Heart right ventricle (tissue), 16 donors: ENCODE data around the gene TGFB2. TPM values are rescaled to one million over a fixed set of nuclear protein-coding genes. Genes with fewer than 3 reads are reported as not detected.
A peak's percentile ranks its signal among the peaks of the same experiment; 100 is the strongest.

ENCODE experiments used
- ATAC-seq, 8 donors: fragments of 200-7000 bp; cut with Tn5 transposase; one replicate each; pipeline ENCODE4 v1.9.1; 2020; ENCODE audit warnings: mild to moderate bottlenecking in 8 of 8, moderate library complexity in 8 of 8, moderate number of reproducible peaks in 1 of 8
- DNase-seq, 2 donors: peaks; one replicate each; pipeline ENCODE4 v3.0.0-alpha.2; 2020
- H3K27ac ChIP-seq, 10 donors: fragments of 200-600 bp; sonication (generic) in 2 of 10; one replicate each; pipeline versions ENCODE4 v1.5.0 to v1.8.0; 2020 to 2022; ENCODE audit warnings: mild to moderate bottlenecking in 3 of 10
- H3K27me3 ChIP-seq, 7 donors: fragments of 200-600 bp; one replicate each; pipeline ENCODE4 v1.8.0; 2021 to 2022; ENCODE audit warnings: mild to moderate bottlenecking in 2 of 7
- H3K36me3 ChIP-seq, 9 donors: fragments of 200-600 bp; sonication (generic) in 1 of 9; one replicate each; pipeline versions ENCODE4 v1.5.0 to v1.8.0; 2020 to 2022; ENCODE audit warnings: mild to moderate bottlenecking in 2 of 9
- H3K4me1 ChIP-seq, 9 donors: fragments of 200-600 bp; sonication (generic) in 1 of 9; one replicate each; pipeline versions ENCODE4 v1.5.0 to v1.8.0; 2020 to 2022; ENCODE audit warnings: mild to moderate bottlenecking in 4 of 9
- H3K4me3 ChIP-seq, 10 donors: fragments of 200-600 bp; sonication (generic) in 2 of 10; one replicate each; pipeline versions ENCODE4 v1.5.0 to v1.8.0; 2020 to 2022; ENCODE audit warnings: mild to moderate bottlenecking in 7 of 10, moderate library complexity in 2 of 10
- H3K9me3 ChIP-seq, 11 donors: fragments of 200-600 bp in 10 of 11; sonication (generic) in 2 of 11; one replicate each; pipeline versions ENCODE4 v1.5.0 to v1.8.0; 2013 to 2022; ENCODE audit warnings: mild to moderate bottlenecking in 2 of 11, control low read depth in 1 of 11, moderate library complexity in 1 of 11
- WGBS, 2 donors: extraction: QIAGEN DNeasy Blood & Tissue Kit; methylation state at CpG; one replicate each; pipeline ENCODE4 v1.1.7; 2013; ENCODE audit warnings: inconsistent platforms in 1 of 2; 5-methylcytosine and 5-hydroxymethylcytosine counted together
- intact Hi-C, 10 donors: fragments of 100-400 bp; cut with DNase I; formaldehyde crosslinking; loops; one replicate each; pipeline versions ENCODE4 v1.11.1 to v1.14.2; 2022
- polyA plus RNA-seq, 2 donors: library from polyadenylated mRNA; stranded (reverse); fragments of 200-250 nt; gene quantifications; one replicate each; pipeline ENCODE4 v1.2.3, GENCODE V29; 2013
- total RNA-seq, 10 donors: library from RNA; stranded (reverse); fragmentation: NEBNext Ultra II Directional in 3 of 10; extraction: Animal tissue kit (Norgen Biotek cat#: 25700) in 3 of 10; gene quantifications; one replicate each; pipeline versions ENCODE4 v1.2.1 to v1.2.4, GENCODE V29; 2021 to 2023
- TF ChIP-seq, protein P1 (sequence below), 9 donors: fragments of 200-600 bp; sonication (generic) in 2 of 9; IDR thresholded peaks; one replicate each; pipeline versions ENCODE4 v1.5.0 to v1.8.0; 2021 to 2022; ENCODE audit warnings: antibody characterized with exemption in 9 of 9, mild to moderate bottlenecking in 5 of 9, moderate library complexity in 1 of 9
- donor health status: Arrhythmogenic right ventricular cardiomyopathy.
- donor health status: ischemic (EF 13 %, LVEDD 7.1; RV severe dilation, severe dysfunction).
- donor health status: healthy with polysubstance abuse.
- donor health status: DM: no; HTN: yes; CAD: no.
- donor health status: DM: no; HTN: no; CAD: no.
- donor health status: ischemic (EF 25% LVEDD 6.9; RV normal size, moderate dysfunction).
- donor health status: ischemic (EF 25% LVEDD 5.7; RV mildly dilated, moderate dysfunction).
- donor health status: healthy.
- donor health status: DM: yes; HTN: yes; CAD: no.
- donor health status: Ischemic cardiomyopathy.
- donor health status: ischemic (EF 35%, LVEDD 5.7; RV mildly dilated, moderate dysfunction).
- donor health status: nonischemic (EF 11% LVEDD 7.7; RV severe dilation, severe dysfunction).
- donor health status: DM: yes; HTN: yes; CAD: no.
- donor health status: PGD.
- donor health status: ischemic (EF 29% LVEDD 5.4; RV normal size, mild dysfunction).
- donor health status: nonischemic (EF 23%, LVEDD 6.1; RV moderate dilation, normal function).

The TGFB2 gene
- total and polyA plus RNA-seq, 12 donors, result 0.51 to 63.3 (median 4.8) TPM

DNA sequence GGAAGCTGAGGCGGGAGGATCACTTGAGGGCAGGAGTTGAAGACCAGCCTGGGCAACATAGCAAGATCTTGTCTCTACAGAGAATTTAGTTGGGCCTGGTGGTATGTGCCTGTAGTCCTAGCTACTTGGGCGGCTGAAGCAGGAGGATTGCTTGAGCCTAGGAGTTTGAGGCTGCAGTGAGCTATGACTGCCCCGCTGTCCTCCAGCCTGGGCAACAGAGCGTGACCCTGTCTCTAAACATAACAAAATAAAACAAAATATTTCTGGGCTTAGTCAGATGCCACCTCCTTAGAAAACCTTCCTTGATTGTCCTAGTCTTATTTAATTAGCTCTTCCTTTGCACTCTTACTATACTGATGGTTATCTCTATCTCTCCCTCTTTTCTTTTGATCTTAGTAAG lies 8.5 kb downstream of the TGFB2 start:
- Histone ChIP-seq H3K4me3 (no peak overlapping the region), H3K9me3 (no peaks in the 10 kb centered on the region), H3K36me3 (no peaks in the 10 kb centered on the region), H3K27me3 (no peaks in the 10 kb centered on the region), H3K27ac (no peak overlapping the region), H3K4me1 (peaks cover 0 to 58% (median 29%) of the 10 kb centered on the region in 9 donors)
- WGBS, 2 donors, result 85 to 97% methylated on average over 4 of the region's 4 CpGs
- intact Hi-C loops, result loop anchor here in 1 of 10 donors (10.0 kb wide), 1 partner anchor 111 kb away; no protein-coding TSS in a partner anchor
- ATAC-seq (no peak), DNase-seq (no peak)
- TF ChIP-seq, protein P1, sequence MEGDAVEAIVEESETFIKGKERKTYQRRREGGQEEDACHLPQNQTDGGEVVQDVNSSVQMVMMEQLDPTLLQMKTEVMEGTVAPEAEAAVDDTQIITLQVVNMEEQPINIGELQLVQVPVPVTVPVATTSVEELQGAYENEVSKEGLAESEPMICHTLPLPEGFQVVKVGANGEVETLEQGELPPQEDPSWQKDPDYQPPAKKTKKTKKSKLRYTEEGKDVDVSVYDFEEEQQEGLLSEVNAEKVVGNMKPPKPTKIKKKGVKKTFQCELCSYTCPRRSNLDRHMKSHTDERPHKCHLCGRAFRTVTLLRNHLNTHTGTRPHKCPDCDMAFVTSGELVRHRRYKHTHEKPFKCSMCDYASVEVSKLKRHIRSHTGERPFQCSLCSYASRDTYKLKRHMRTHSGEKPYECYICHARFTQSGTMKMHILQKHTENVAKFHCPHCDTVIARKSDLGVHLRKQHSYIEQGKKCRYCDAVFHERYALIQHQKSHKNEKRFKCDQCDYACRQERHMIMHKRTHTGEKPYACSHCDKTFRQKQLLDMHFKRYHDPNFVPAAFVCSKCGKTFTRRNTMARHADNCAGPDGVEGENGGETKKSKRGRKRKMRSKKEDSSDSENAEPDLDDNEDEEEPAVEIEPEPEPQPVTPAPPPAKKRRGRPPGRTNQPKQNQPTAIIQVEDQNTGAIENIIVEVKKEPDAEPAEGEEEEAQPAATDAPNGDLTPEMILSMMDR (IDR thresholded peaks at IDR 0.05), result no peak

DNA sequence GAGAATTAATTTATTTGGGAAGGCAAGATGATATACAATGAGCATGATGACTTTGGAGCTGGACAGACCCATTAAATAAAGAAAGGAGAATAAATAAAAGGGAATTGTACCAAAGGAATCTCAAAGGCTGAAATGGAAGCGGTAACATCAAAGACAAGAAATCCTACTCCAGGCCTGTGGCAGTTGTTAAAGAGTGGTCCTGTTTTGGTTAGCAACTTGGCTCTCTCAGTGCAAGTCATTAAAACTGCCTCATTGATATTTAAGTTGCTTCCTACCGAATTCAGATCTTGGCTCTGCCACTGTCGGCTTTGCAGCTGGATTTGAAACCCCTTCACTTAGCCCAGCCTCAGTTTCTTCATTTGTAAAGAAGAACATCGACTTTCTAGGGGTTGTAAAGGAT lies 10.1 kb downstream of the TGFB2 start:
- DNase-seq, result no peak
- peaks cover 0 to 42% (median 22%) of the 10 kb centered on the region in 9 donors for H3K4me1 ChIP-seq
- TF ChIP-seq, protein P1 (IDR thresholded peaks at IDR 0.05), result no peak
- intact Hi-C loops, result loop anchor here in 1 of 10 donors (10.0 kb wide), 1 partner anchor 110 kb away; no protein-coding TSS in a partner anchor
- H3K27me3 ChIP-seq, result no peaks in the 10 kb centered on the region
- H3K4me3 ChIP-seq, result no peak overlapping the region
- no peak for ATAC-seq
- 86 to 88% methylated on average over 4 of the region's 4 CpGs for WGBS, 2 donors
- no peaks in the 10 kb centered on the region for H3K36me3 ChIP-seq
- H3K9me3 ChIP-seq, result no peaks in the 10 kb centered on the region
- no peak overlapping the region for H3K27ac ChIP-seq

DNA sequence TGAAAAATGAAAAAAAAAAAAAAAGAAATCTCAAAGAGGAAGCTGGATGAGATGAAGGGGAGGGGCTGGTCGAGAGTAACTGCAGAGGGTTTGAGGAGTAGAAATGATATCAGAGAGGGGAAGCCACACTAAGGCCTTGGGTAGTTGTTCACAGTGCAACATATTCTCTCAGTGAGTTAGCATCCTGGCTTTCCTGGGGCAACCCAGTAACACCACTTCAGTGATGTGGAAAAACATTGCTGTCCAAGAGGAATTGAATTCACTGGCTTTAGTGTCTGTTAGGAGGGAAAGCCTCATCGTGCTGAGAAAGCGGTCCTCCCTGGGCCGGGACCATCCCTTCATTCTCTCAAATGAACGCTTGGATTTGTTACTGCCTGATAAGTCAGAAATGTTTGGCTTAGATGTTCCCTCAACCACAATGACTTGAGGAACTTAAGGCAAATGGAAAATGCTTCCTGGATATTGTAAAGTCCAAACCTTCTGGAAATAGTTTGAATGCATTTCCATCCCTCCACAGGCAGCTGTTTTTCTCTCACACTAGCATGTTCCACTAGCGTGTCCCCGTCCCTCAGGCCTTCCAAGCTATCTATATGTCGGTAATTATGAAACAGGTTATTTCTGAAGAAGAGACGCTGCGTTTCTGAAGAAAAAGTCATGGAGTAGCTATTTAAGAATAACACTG lies 12.2 kb downstream of the TGFB2 start:
- Histone ChIP-seq H3K9me3 (no peaks in the 10 kb centered on the region), H3K27me3 (no peaks in the 10 kb centered on the region), H3K4me3 (peak overlapping the region in 1 of 10 donors; percentile 5), H3K36me3 (no peaks in the 10 kb centered on the region), H3K4me1 (peaks cover 0 to 38% (median 18%) of the 10 kb centered on the region in 9 donors), H3K27ac (peak overlapping the region in 8 of 10 donors; percentile 5 to 67 (median 54))
- ATAC-seq (peak in 6 of 8 donors; percentile 26 to 54 (median 42)), DNase-seq (no peak)
- TF ChIP-seq, protein P1 (IDR thresholded peaks at IDR 0.05), result no peak
- WGBS, 2 donors, result 63 to 69% methylated on average over 10 of the region's 10 CpGs
- intact Hi-C loops, result loop anchor here in 1 of 10 donors (10.0 kb wide), 1 partner anchor 107 kb away; no protein-coding TSS in a partner anchor

DNA sequence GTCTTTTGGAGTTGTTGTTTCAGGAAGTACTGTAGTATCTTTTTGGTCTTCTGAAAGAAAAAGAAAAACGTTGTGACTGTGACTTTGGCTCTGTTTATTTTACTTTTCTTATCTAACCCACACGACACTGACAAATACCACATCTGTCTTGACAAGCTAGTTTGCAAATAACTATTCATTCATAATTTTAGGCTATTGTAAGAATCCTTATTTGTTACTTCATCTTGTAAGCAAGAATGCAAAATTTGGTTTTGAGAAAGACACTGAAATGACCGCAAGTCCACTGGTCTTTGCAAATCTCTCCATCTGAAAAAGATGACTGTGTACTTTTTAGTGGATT lies 12.7 kb downstream of the TGFB2 start:
- H3K27me3 ChIP-seq, result no peaks in the 10 kb centered on the region
- ATAC-seq (no peak), DNase-seq (no peak)
- H3K27ac ChIP-seq, result peak overlapping the region in 7 of 10 donors; percentile 5 to 67 (median 57)
- H3K9me3 ChIP-seq, result no peaks in the 10 kb centered on the region
- H3K4me1 ChIP-seq, result peaks cover 0 to 38% (median 18%) of the 10 kb centered on the region in 9 donors
- peak overlapping the region in 1 of 10 donors; percentile 5 for H3K4me3 ChIP-seq
- no peaks in the 10 kb centered on the region for H3K36me3 ChIP-seq
- TF ChIP-seq, protein P1 (IDR thresholded peaks at IDR 0.05), result no peak
- WGBS, 2 donors, result 57 to 60% methylated on average over 3 of the region's 3 CpGs
- intact Hi-C loops, result loop anchor here in 1 of 10 donors (10.0 kb wide), 1 partner anchor 107 kb away; no protein-coding TSS in a partner anchor
